GM13977 (cell line): ENCODE data around the gene COL5A3.

Source experiments
- DNase-seq: peaks from one replicate; pipeline ENCODE4 v3.0.0; 2012; ENCODE audit warnings: low spot score
- CTCF ChIP-seq: IDR thresholded peaks from 2 replicates; pipeline ENCODE4 v1.5.1; 2012; ENCODE audit warnings: mild to moderate bottlenecking, control low read depth; ENCODE audit not compliant: insufficient read depth; ENCODE audit errors: extremely low read depth, missing control alignments
- in situ Hi-C: fragments of 300-500 bp; cut with MboI; formaldehyde crosslinking; loops from one replicate; pipeline ENCODE4 v1.12.0; 2022; ENCODE audit warnings: low sequenced_read_pairs, low pct_unique_long_range_greater_than_20kb, mixed read lengths, inconsistent platforms; ENCODE audit not compliant: unreplicated experiment

Gene COL5A3

GRCh38 chr19:10010247-10010691, at the start of gene COL5A3:
COL5A3 (minus strand) TSS chr19:10010504; CDS start chr19:10010385, 119 bp downstream.
- no peak for TF ChIP-seq CTCF
- in situ Hi-C loops: no loop called here
- DNase-seq: no peak

- in situ Hi-C loops: no loop called here
- DNase-seq: no peak
- no peak for TF ChIP-seq CTCF
Measured at GRCh38 chr19:10052602-10053360, 42.5 kb upstream of the COL5A3 start.

GRCh38 chr19:10049626-10050025, 39.3 kb upstream of the COL5A3 start:
- TF ChIP-seq CTCF: no peak
- no peak for DNase-seq
- in situ Hi-C loops: no loop called here

GRCh38 chr19:10045371-10045770, 35.1 kb upstream of the COL5A3 start:
- DNase-seq: no peak
- in situ Hi-C loops: no loop called here
- no peak for TF ChIP-seq CTCF

GRCh38 chr19:10044390-10044789, 34.1 kb upstream of the COL5A3 start:
- in situ Hi-C loops: no loop called here
- no peak for TF ChIP-seq CTCF
- DNase-seq: peak; percentile 45

- DNase-seq: no peak
- in situ Hi-C loops: no loop called here
- TF ChIP-seq CTCF: no peak
Measured at GRCh38 chr19:10043286-10043927, 33.1 kb upstream of the COL5A3 start.
